ENCODE data around the gene CRKL. TPM values are rescaled to one million over a fixed set of nuclear protein-coding genes. Genes with fewer than 3 reads are reported as not detected.

CRKL gene
- total RNA-seq, 1 experiment from 2014 or later = 87.7 TPM

DNA sequence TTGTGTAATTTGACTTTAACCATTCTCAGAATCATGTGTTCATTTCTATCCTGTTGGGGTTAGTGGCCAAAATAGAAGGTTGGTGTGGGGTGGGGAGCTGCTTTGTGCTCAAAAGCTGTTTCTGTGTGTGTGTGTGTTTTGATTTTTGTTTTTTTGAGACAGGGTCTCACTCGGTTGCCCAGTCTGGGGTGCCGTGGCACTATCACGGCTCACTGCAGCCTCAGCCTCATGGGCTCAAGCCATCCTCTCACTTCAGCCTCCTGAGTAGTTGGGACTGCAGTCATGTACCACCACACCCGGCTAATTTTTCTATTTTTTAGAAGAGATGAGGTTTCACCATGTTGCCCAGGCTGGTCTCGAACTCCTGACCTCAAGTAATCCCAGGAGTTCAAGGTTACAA lies 31.8 kb downstream of the CRKL start:
- Histone ChIP-seq H4K20me1 (ENCODE audit: insufficient read depth) (peaks cover 31% of the 10 kb centered on the region; the same call in 1 of the 2 replicates), H3K9me3 (ENCODE audit: control insufficient read depth in 1 of 2, insufficient read depth in 1 of 2, low read depth in 1 of 2, low read length in 2 of 2) (no peaks in the 10 kb centered on the region), H3K4me3 (replicated peaks in 1 of 2; ENCODE audit: low read depth in 1 of 2, low read length in 2 of 2) (no peak overlapping the region), H3K4me2 (ENCODE audit: low read length) (no peak overlapping the region), H3K27me3 (ENCODE audit: insufficient read depth, low read length) (no peaks in the 10 kb centered on the region), H3K4me1 (ENCODE audit: control insufficient read depth in 1 of 2, insufficient read depth in 2 of 2, low read length in 2 of 2) (peaks cover 11 to 36% of the 10 kb centered on the region in 2 experiments), H3K36me3 (ENCODE audit: control insufficient read depth in 1 of 2, insufficient read depth in 2 of 2, low read length in 2 of 2) (peaks cover 25 to 43% of the 10 kb centered on the region in 2 experiments; a peak in 3 of 4 replicates), H3K9me2 (ENCODE audit: insufficient read depth) (no peaks in the 10 kb centered on the region), H3K9ac (ENCODE audit: low read length) (no peak overlapping the region), H2AFZ (ENCODE audit: low read depth, low read length, poor library complexity, severe bottlenecking) (no peak overlapping the region), H3K79me2 (ENCODE audit: insufficient read depth, low read length) (peaks cover 100% of the 10 kb centered on the region), H3K27ac (ENCODE audit: low read depth, low read length) (no peak overlapping the region)
- ATAC-seq (no peak), DNase-seq (ENCODE audit: low read depth, low spot score) (no peak)
- BruUV-seq (replicated peaks) = no TSS peak
- intact Hi-C loops (cut with micrococcal nuclease) = no loop called here
- POLR2A ChIA-PET = no interaction called here
- RAD21 ChIA-PET (ENCODE audit: low non-redundant PET in 1 of 2, low total read pairs in 2 of 2, uncharacterized antibody in 2 of 2, unreplicated experiment in 2 of 2) = no interaction called here
- CTCF ChIA-PET = no interaction called here
- TF ChIP-seq EZH2 (IDR thresholded peaks at IDR 0.05) (no peak), REST (IDR thresholded peaks at IDR 0.05; ENCODE audit: low read depth) (no peak), ELF1 (IDR thresholded peaks at IDR 0.05; ENCODE audit: borderline replicate concordance, low read depth) (no peak), EZH2phosphoT487 (IDR thresholded peaks at IDR 0.05; ENCODE audit: borderline replicate concordance) (no peak), MAX (IDR thresholded peaks at IDR 0.05) (no peak), POLR2A (IDR thresholded peaks at IDR 0.05; ENCODE audit: borderline replicate concordance, extremely low read depth, insufficient read depth, insufficient read length) (no peak)

All from HCT116 (cell line).